Superior temporal gyrus (tissue), 1 donor: ENCODE data around the gene EXOC6.

ENCODE experiments used
- DNase-seq: peaks from one replicate; pipeline ENCODE4 v3.0.0-alpha.2; 2016; ENCODE audit errors: extremely low spot score

The EXOC6 gene

GRCh38 chr10:93023013-93023650 lies 174.8 kb downstream of the EXOC6 start:
- no peak for DNase-seq

- DNase-seq: no peak
Observed at GRCh38 chr10:93026072-93026471, 177.8 kb downstream of the EXOC6 start.

- no peak for DNase-seq
Observed at GRCh38 chr10:93027508-93027907, 179.2 kb downstream of the EXOC6 start.

GRCh38 chr10:93028883-93029282 lies 180.6 kb downstream of the EXOC6 start:
- DNase-seq: no peak

GRCh38 chr10:93030409-93030808 lies 182.1 kb downstream of the EXOC6 start:
- DNase-seq: no peak

- peak; percentile 22 for DNase-seq
Observed at GRCh38 chr10:93032105-93032808, 183.9 kb downstream of the EXOC6 start.

- no peak for DNase-seq
Observed at GRCh38 chr10:93032809-93033137, 184.5 kb downstream of the EXOC6 start.

- no peak for DNase-seq
Observed at GRCh38 chr10:93034426-93034825, 186.1 kb downstream of the EXOC6 start.

GRCh38 chr10:93039110-93039509 lies 190.8 kb downstream of the EXOC6 start:
- DNase-seq: no peak

- no peak for DNase-seq
Observed at GRCh38 chr10:93039721-93040120, 191.4 kb downstream of the EXOC6 start.

- no peak for DNase-seq
Observed at GRCh38 chr10:93054486-93054885, 206.2 kb downstream of the EXOC6 start.

GRCh38 chr10:93058139-93058538 lies 209.8 kb downstream of the EXOC6 start:
- DNase-seq: no peak

- DNase-seq: no peak
Observed at GRCh38 chr10:93059975-93060886, 211.9 kb downstream of the EXOC6 start, which contains the start of gene CYP26C1. Gene CYP26C1 (plus strand): TSS chr10:93060798. CDS start chr10:93061264, 466 bp downstream.

- DNase-seq: no peak
Observed at GRCh38 chr10:93060887-93061593, 212.7 kb downstream of the EXOC6 start.

GRCh38 chr10:93061594-93062513 lies 213.5 kb downstream of the EXOC6 start:
- no peak for DNase-seq

- no peak for DNase-seq
Observed at GRCh38 chr10:93062514-93063143, 214.3 kb downstream of the EXOC6 start.

- no peak for DNase-seq
Observed at GRCh38 chr10:93063144-93063976, 215.0 kb downstream of the EXOC6 start.

- DNase-seq: no peak
Observed at GRCh38 chr10:93063977-93064660, 215.8 kb downstream of the EXOC6 start.
